Type B pancreatic cell (in vitro differentiated cells): Measurements from ENCODE around the gene HIVEP3. TPM values are rescaled to one million over a fixed set of nuclear protein-coding genes. Genes with fewer than 3 reads are reported as not detected.

ENCODE experiments used
- DNase-seq: peaks from one replicate; pipeline ENCODE4 v3.0.0; 2021; ENCODE audit warnings: mixed read lengths; ENCODE audit not compliant: unreplicated experiment; ENCODE audit errors: extremely low spot score
- H3K27ac Mint-ChIP-seq: 2 replicates; pipeline ENCODE4 v1.8.0; 2021; ENCODE audit warnings: mild to moderate bottlenecking, mixed read lengths
- H3K27me3 Mint-ChIP-seq: 2 replicates; pipeline ENCODE4 v1.8.0; 2021; ENCODE audit warnings: mixed read lengths
- H3K36me3 Mint-ChIP-seq: 2 replicates; pipeline ENCODE4 v1.8.0; 2021; ENCODE audit warnings: mixed read lengths
- H3K4me1 Mint-ChIP-seq: one replicate; pipeline ENCODE4 v1.8.0; 2021; ENCODE audit warnings: mixed read lengths; ENCODE audit not compliant: unreplicated experiment
- H3K4me3 Mint-ChIP-seq: 2 replicates; pipeline ENCODE4 v1.8.0; 2021; ENCODE audit warnings: mild to moderate bottlenecking, mixed read lengths
- H3K9me3 Mint-ChIP-seq: 2 replicates; pipeline ENCODE4 v1.8.0; 2021; ENCODE audit warnings: mixed read lengths
- total RNA-seq: library from RNA; stranded (reverse); gene quantifications from 2 replicates; pipeline ENCODE4 v1.2.1, GENCODE V29; 2021; ENCODE audit warnings: low replicate concordance
- TF ChIP-seq, protein P1 (sequence below): fragments of 200-600 bp; sonication (generic); conservative IDR thresholded peaks from 2 replicates; pipeline ENCODE4 v1.5.0; 2021; ENCODE audit warnings: antibody characterized with exemption, mild to moderate bottlenecking

The HIVEP3 gene
- total RNA-seq, 1 donor from 2014 or later, result 9.2 TPM

DNA sequence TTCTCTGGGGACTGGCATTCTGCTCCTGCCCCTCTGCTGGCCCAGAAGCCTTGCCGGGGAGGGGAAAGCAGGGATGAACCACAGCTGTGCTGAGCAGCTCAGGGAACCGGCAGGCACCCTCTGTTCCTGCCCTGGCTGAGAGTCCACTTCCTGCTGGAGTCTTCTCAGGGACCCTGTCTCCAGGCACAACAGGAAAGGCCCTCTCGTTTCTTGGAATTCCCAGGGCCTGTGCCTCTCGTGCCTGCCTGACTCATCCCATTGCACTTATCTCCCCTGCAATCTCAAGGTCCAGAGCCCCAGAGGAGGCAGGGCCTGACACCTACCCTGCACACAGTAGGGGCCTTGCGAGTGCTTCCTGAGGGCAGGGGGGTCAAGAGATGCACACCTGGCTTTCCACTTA, 433.1 kb downstream of the HIVEP3 start:
- TF ChIP-seq, protein P1, sequence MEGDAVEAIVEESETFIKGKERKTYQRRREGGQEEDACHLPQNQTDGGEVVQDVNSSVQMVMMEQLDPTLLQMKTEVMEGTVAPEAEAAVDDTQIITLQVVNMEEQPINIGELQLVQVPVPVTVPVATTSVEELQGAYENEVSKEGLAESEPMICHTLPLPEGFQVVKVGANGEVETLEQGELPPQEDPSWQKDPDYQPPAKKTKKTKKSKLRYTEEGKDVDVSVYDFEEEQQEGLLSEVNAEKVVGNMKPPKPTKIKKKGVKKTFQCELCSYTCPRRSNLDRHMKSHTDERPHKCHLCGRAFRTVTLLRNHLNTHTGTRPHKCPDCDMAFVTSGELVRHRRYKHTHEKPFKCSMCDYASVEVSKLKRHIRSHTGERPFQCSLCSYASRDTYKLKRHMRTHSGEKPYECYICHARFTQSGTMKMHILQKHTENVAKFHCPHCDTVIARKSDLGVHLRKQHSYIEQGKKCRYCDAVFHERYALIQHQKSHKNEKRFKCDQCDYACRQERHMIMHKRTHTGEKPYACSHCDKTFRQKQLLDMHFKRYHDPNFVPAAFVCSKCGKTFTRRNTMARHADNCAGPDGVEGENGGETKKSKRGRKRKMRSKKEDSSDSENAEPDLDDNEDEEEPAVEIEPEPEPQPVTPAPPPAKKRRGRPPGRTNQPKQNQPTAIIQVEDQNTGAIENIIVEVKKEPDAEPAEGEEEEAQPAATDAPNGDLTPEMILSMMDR, result no peak
- Mint-ChIP-seq H3K4me1 (peaks cover 45% of the 10 kb centered on the region), H3K9me3 (peaks cover 5% of the 10 kb centered on the region), H3K27me3 (no peaks in the 10 kb centered on the region), H3K27ac (no peak overlapping the region), H3K4me3 (no peak overlapping the region), H3K36me3 (no peaks in the 10 kb centered on the region)
- no peak for DNase-seq

DNA sequence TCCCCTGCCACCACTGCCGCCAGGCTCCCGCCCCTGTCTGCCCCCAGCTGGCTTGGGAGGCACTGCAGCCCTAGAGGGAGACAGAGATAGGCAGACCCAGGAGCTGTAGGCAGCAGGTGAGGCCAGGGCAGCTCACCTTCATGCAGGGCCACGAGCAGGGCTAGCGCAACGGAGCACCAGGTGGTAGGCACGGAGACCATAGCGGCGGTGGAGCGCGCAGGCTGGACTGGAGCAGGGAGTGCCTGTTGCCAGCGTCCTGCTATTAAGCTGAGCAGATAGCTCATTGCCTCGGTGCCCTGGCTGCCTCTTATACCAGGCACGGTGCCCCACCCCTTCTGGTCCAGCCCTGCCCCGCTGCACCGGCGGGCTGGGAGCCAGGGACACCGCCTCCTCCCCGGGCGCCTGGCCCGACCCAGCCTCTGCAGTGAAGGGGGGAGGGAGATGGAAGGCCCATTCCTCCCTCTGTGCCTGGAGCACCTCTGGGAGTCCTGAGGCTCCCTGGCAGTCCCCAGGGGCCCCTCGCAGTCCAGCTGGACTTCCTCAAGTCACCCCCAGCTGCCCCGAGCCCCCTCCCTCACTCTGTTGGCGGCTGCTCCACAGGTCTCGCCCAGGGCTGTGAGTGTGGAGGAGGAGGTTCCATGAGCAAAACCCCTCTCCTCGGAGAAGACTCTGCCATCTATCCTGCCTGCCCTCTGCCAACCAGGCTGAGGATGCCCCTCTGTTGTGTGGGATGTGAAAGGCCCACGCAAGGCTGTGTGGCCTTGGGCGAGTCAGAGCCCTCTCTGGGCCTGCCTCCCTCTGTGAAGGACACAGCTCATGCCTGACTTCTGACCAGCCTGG, 434.1 kb downstream of the HIVEP3 start, which contains the start of gene EDN2:
Gene EDN2, minus strand, starts transcription at position 282 of the 840 bp plus-strand sequence. Its CDS starts 82 bp downstream, at position 200.
- peak within 1 kb of the TSS; percentile 88 for H3K27ac Mint-ChIP-seq
- H3K4me3 Mint-ChIP-seq, result peak within 1 kb of the TSS; percentile 41
- TF ChIP-seq, protein P1, result peak; percentile 40
- H3K4me1 Mint-ChIP-seq, result peaks cover 45% of the 10 kb centered on the region
- DNase-seq, result no peak
- H3K9me3 Mint-ChIP-seq, result no peaks in the 10 kb centered on the region
- H3K27me3 Mint-ChIP-seq, result no peaks in the 10 kb centered on the region
- no peaks in the 10 kb centered on the region for H3K36me3 Mint-ChIP-seq

DNA sequence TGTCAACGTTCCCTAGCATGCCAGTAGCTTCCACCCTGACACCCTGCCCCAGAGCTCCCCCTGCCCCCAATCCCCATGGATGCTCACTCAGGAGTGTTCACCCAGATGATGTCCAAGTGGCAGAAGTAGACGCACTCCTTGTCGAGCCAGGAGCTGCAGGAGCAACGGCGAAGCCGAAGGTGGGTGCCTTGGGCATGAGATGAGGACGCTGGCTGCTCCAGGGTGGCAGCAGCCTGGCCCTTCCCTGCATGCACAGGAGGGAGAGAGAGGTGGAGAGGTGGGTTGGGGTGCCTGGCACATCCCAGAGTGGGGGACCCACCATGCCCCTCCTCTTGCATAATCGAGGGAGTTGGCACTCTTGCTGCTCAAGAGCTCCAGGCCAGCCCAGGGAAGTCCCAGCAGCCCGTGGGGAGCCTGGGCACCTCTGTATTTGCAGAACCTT, 434.7 kb downstream of the HIVEP3 start:
- no peaks in the 10 kb centered on the region for H3K36me3 Mint-ChIP-seq
- DNase-seq, result no peak
- no peaks in the 10 kb centered on the region for H3K9me3 Mint-ChIP-seq
- H3K4me3 Mint-ChIP-seq, result no peak overlapping the region
- TF ChIP-seq, protein P1, result no peak
- H3K27ac Mint-ChIP-seq, result peak overlapping the region; percentile 88
- no peaks in the 10 kb centered on the region for H3K27me3 Mint-ChIP-seq
- peaks cover 45% of the 10 kb centered on the region for H3K4me1 Mint-ChIP-seq

DNA sequence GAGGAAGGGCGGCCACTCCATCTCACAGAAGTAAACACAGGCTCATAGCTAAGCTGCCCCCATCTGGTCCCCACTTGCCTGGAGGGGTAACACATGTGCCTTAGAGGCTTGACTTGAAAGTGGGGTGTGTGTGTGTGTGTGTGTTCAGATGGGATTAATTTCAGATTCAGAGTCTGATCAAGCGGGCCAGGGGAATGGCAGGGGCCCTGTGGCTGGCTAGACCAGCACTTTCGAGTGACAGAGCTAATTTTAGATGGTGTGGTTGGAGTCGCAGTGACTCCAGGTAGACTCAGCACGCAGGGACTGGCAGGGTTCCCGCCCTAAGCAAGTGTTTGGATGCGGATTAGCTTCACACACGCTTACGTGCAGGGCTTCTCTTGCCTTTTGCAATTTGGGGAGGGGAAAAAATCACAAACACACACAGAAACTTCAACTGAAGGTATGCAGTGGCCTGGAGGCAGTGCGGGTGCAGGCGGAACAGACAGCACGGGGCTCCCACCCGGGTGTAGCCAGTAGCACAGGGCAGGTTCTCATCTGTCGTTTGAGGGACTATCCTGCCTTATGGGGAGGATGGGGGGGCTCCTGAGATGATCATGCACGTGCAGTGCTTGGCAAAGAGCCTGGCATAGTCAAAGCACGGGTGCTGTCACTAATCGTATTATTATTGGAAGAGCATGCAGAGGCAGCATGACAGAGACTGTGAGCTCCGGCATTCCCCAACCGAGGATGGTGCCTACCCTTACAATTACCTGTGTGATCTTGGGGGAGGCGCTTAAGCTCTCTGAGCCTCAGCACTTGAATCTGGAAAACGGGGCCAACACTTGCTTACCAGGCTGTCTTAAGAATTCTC, 435.5 kb downstream of the HIVEP3 start:
- no peaks in the 10 kb centered on the region for H3K27me3 Mint-ChIP-seq
- TF ChIP-seq, protein P1, result no peak
- H3K4me3 Mint-ChIP-seq, result peak overlapping the region; percentile 75
- peaks cover 41% of the 10 kb centered on the region for H3K4me1 Mint-ChIP-seq
- DNase-seq, result no peak
- H3K36me3 Mint-ChIP-seq, result no peaks in the 10 kb centered on the region
- H3K9me3 Mint-ChIP-seq, result no peaks in the 10 kb centered on the region
- H3K27ac Mint-ChIP-seq, result peak overlapping the region; percentile 88

DNA sequence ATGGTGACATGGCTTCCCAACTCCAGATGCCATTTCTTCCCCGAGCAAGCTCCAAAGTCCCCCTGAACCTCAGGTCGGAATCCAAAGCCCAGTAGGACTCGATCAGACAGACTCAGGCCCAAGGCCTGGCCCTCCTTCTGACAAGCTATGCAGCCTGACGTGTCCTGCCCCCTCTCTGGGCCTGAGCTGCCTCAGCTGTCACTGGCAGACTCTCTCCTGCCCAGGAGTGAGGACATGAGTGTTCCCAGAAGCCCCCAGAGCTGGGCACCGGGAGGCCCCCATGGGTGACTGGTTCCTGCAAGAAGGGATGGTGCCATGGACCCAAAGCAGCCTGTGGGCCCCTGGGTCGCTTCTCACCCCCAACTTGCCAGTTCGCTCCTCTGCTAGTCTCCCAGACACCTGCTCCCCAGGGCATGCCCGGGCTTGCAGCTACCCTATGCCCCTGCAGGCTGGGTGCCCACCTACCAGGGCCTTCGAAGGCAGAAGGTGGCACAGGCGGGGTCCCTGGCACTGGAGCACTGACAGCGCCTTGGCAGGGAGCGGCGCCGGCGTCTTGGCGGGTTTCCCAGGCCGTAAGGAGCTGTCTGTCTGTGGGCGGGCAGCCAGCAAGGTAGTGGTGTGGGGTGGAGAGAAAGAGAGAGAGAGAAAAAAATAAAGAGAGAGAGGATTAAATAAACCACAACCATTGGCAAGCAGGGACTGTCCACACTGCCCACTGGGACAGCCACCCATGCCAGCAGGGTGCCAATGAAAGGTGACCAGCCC, 436.5 kb downstream of the HIVEP3 start:
- Mint-ChIP-seq H3K4me1 (peaks cover 38% of the 10 kb centered on the region), H3K27me3 (no peaks in the 10 kb centered on the region), H3K36me3 (no peaks in the 10 kb centered on the region), H3K9me3 (no peaks in the 10 kb centered on the region), H3K27ac (peak overlapping the region; percentile 88), H3K4me3 (no peak overlapping the region)
- DNase-seq, result no peak
- TF ChIP-seq, protein P1, result no peak
